ENCODE results near the gene SLFNL1. TPM values are rescaled to one million over a fixed set of nuclear protein-coding genes. Genes with fewer than 3 reads are reported as not detected.

The SLFNL1 gene
- total RNA-seq, 1 experiment from 2014 or later, result 0.11 TPM

- H4K91ac ChIP-seq (ENCODE audit: insufficient read length, low read depth, low read length), result no peak overlapping the region
- TF ChIP-seq CTCF (conservative IDR thresholded peaks at IDR 0.05), result no peak
- no peak overlapping the region for H3K4me3 Mint-ChIP-seq
- H2BK15ac ChIP-seq (ENCODE audit: low read depth, low read length), result no peak overlapping the region
- H2AK5ac ChIP-seq (ENCODE audit: insufficient read length, low read length), result no peak overlapping the region
- no peak overlapping the region for H2BK20ac ChIP-seq (ENCODE audit: low read depth, low read length, poor library complexity, severe bottlenecking)
- peaks cover 33 to 52% (median 47%) of the 10 kb centered on the region in 3 experiments; a peak in 6 of 7 replicates for H3K36me3 Mint-ChIP-seq (ENCODE audit: insufficient read depth in 1 of 3, low read depth in 3 of 3)
- peaks cover 7% of the 10 kb centered on the region for H3K23me2 ChIP-seq (ENCODE audit: insufficient read length, low read depth, low read length, poor library complexity, severe bottlenecking)
- no peak overlapping the region for H3K18ac ChIP-seq (ENCODE audit: insufficient read length, low read depth, low read length)
- WGBS (ENCODE audit: extremely low coverage, insufficient read length, low lambda C conversion rate), result no CpG with 5 or more reads among the region's 1 CpG
- H2BK12ac ChIP-seq (ENCODE audit: insufficient read length, low read depth, low read length), result no peak overlapping the region
- no peak overlapping the region for H3T11ph ChIP-seq (ENCODE audit: low read length)
- no peak overlapping the region for H3K56ac ChIP-seq (ENCODE audit: insufficient read length, low read depth, low read length)
- peaks cover 18 to 24% of the 10 kb centered on the region in 2 experiments for H3K4me1 Mint-ChIP-seq
- H3K9me3 Mint-ChIP-seq, result no peaks in the 10 kb centered on the region
- H3K14ac ChIP-seq (ENCODE audit: insufficient read depth, low read length), result no peak overlapping the region
- no peaks in the 10 kb centered on the region for H3K79me1 ChIP-seq (ENCODE audit: insufficient read depth, low read depth, low read length, poor library complexity, severe bottlenecking)
- H3K9ac ChIP-seq (ENCODE audit: extremely low read depth, insufficient read length, low read length), result no peak overlapping the region
- DNase-seq, result no peak
- H3K4me2 ChIP-seq (ENCODE audit: insufficient read depth, insufficient read length, low read length), result no peak overlapping the region
- H3K79me2 ChIP-seq (ENCODE audit: insufficient read depth, low read length), result peaks cover 20% of the 10 kb centered on the region; the same call in 1 of the 2 replicates
- H3K27ac ChIP-seq (ENCODE audit: insufficient read length, low read depth, low read length), result no peak overlapping the region
- H3K9me3 ChIP-seq (ENCODE audit: control insufficient read depth, low read depth, low read length), result no peaks in the 10 kb centered on the region
- no peak overlapping the region for H4K8ac ChIP-seq (replicated peaks; ENCODE audit: insufficient read length, low read depth, low read length)
- H3K27ac Mint-ChIP-seq, result no peak overlapping the region; a peak in 1 of 7 replicates
- no peak overlapping the region for H2AFZ ChIP-seq (ENCODE audit: low read length)
- H2BK120ac ChIP-seq (ENCODE audit: low read depth, low read length, poor library complexity, severe bottlenecking), result no peak overlapping the region
- no peaks in the 10 kb centered on the region for H4K20me1 ChIP-seq (ENCODE audit: control insufficient read depth, insufficient read depth, insufficient read length)
- H3K23ac ChIP-seq (ENCODE audit: insufficient read length, low read depth, low read length), result no peak overlapping the region
- no peak overlapping the region for H2BK5ac ChIP-seq (ENCODE audit: insufficient read length, low read length)
- no peaks in the 10 kb centered on the region for H3K27me3 ChIP-seq (ENCODE audit: insufficient read depth, low read length)
- H3K27me3 Mint-ChIP-seq (ENCODE audit: low read depth), result no peaks in the 10 kb centered on the region
- H3K4ac ChIP-seq (ENCODE audit: low read depth, low read length), result no peak overlapping the region
- H3K4me1 ChIP-seq (ENCODE audit: insufficient read depth, low read length), result peaks cover 6% of the 10 kb centered on the region
- no peak overlapping the region for H4K5ac ChIP-seq (ENCODE audit: insufficient read length, low read depth, low read length)
These were observed 38.8 kb downstream of the SLFNL1 start for GRCh38 chr1:40982721-40983120.

Measured in H9 (cell line).